Astrocyte of the cerebellum (primary cell): ENCODE measurements around the gene WIZ.

Experiments
- DNase-seq: peaks from one replicate; pipeline ENCODE4 v3.0.0-alpha.2; 2011; ENCODE audit warnings: low read depth
- H3K4me3 ChIP-seq: 2 replicates; pipeline ENCODE4 v1.5.1; 2011; ENCODE audit warnings: mild to moderate bottlenecking, low read depth, low read length, moderate library complexity
- in situ Hi-C: cut with HindIII; loops from 2 replicates; pipeline ENCODE4 v1.10.0; 2017; ENCODE audit warnings: low sequenced_read_pairs
- TF ChIP-seq, protein P1 (sequence below): IDR thresholded peaks from 2 replicates; pipeline ENCODE4 v1.5.1; 2012; ENCODE audit warnings: low read length, low read depth, moderate library complexity, mild to moderate bottlenecking; ENCODE audit errors: missing control alignments

WIZ gene

GRCh38 chr19:15443838-15444237, 5.9 kb downstream of the WIZ start:
- DNase-seq = no peak
- in situ Hi-C loops = no loop called here
- no peak overlapping the region for H3K4me3 ChIP-seq
- TF ChIP-seq, protein P1, sequence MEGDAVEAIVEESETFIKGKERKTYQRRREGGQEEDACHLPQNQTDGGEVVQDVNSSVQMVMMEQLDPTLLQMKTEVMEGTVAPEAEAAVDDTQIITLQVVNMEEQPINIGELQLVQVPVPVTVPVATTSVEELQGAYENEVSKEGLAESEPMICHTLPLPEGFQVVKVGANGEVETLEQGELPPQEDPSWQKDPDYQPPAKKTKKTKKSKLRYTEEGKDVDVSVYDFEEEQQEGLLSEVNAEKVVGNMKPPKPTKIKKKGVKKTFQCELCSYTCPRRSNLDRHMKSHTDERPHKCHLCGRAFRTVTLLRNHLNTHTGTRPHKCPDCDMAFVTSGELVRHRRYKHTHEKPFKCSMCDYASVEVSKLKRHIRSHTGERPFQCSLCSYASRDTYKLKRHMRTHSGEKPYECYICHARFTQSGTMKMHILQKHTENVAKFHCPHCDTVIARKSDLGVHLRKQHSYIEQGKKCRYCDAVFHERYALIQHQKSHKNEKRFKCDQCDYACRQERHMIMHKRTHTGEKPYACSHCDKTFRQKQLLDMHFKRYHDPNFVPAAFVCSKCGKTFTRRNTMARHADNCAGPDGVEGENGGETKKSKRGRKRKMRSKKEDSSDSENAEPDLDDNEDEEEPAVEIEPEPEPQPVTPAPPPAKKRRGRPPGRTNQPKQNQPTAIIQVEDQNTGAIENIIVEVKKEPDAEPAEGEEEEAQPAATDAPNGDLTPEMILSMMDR = no peak

DNA sequence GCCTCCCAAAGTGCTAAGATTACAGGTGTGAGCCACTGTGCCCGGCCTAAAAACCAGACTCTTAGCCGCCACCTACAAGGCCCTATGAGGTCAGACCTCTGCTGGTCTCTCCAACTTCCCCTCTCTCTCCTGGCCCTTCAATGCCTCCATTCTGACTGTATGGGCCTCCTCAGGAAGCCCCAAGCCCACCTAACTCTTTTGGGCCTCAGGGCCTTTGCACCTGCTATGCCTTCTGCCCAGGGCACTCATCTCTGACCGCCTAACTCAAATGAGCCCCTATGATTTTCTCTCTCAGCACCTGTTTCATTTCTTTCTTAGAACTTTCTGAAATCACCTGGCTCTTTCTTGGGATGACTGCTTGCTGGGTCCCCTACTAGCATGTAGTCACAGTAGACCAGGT, 6.4 kb downstream of the WIZ start:
- DNase-seq = no peak
- TF ChIP-seq, protein P1 = no peak
- no peak overlapping the region for H3K4me3 ChIP-seq
- in situ Hi-C loops = no loop called here

DNA sequence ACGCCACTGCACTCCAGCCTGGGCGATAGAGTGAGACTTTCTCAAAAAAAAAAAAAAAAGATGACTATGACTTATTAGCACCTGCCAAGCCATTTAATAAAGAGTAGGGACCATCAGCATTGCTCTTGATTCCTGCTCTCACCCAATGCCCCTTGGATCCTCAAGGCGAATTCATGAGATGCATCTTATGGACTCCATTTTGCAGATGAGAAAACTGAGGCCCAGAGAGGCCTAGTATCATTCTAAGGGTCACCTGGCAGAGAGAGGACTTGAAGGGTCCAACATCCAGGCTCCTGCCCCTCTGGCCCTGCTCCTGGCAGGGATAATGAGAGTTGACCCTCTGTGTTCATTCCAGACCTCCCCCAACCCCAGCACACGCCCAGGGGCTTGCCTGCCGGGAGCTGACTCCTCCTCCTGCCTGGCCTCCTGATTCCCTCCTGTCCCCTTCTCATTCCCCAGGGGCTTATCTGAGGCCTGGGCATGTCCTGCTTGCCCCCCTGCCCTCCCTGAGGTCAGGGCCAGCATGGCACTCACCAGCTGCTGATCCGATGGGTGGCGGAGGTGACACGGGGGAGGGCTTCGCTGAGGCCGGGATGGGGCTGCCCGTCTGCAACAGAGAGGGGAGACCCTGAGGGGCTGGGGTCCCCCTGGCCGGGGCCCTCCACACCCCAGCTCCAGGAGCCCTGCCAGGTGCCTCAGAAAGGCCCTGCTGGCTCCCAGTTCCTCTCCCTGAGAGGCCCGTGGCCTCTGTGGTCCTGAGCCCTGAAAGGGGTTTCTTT, 7.4 kb downstream of the WIZ start:
- in situ Hi-C loops = no loop called here
- TF ChIP-seq, protein P1 = no peak
- no peak for DNase-seq
- no peak overlapping the region for H3K4me3 ChIP-seq

GRCh38 chr19:15441317-15441716, 8.4 kb downstream of the WIZ start:
- in situ Hi-C loops = no loop called here
- TF ChIP-seq, protein P1 = no peak
- no peak overlapping the region for H3K4me3 ChIP-seq
- no peak for DNase-seq

GRCh38 chr19:15439821-15440641, 9.7 kb downstream of the WIZ start:
- TF ChIP-seq, protein P1 = no peak
- no peak overlapping the region for H3K4me3 ChIP-seq
- no peak for DNase-seq
- in situ Hi-C loops = no loop called here

DNA sequence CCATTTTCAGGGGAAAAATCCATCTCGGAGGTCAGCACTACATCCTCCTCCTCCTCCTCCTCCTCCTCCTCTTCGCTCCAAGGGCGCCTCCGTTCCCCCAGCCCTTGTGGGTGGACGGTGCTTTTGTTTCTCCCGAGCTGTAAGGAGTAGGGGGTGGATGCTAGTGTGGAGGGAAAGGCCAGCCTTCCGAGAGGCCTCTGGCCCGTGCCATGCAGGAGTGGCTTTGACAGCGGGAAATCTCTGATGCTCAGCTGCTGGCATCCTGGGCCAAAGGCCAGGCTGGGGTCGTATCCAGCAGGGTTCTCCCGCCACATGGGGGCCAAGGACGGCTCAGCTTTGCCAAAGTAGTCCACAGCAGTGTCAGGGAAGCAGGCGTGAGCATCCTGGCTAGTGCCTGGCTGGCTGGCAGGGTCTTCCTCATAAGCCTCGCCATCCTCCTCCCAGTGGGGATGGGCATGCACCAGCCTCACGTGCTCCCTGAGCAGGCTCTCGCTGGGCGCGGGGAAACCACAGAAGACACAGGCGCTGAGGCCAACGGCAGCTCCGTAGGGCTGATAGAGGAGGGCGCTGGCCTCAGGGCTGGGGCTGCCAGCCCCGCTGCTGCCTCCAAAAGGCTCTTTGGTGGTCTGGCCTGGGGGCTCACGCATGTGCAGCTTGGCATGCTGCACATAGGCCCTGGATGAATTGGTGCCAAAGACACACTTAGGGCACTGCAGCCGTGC, 10.5 kb downstream of the WIZ start:
- TF ChIP-seq, protein P1 = no peak
- DNase-seq = no peak
- in situ Hi-C loops = no loop called here
- no peak overlapping the region for H3K4me3 ChIP-seq
